GM18507 (cell line): ENCODE data around the gene LEKR1.

Source experiments
- DNase-seq: peaks from one replicate; pipeline ENCODE4 v3.0.0; 2011; ENCODE audit warnings: low read depth; ENCODE audit not compliant: insufficient read length; ENCODE audit errors: extremely low spot score
- FAIRE-seq: peaks from 2 replicates; lab custom pipeline; 2011; peaks lifted over from hg19 to GRCh38; lab: Jason Lieb, UNC

The LEKR1 gene

GRCh38 chr3:157087780-157088600 lies 261.8 kb downstream of the LEKR1 start:
- DNase-seq = no peak
- no peak for FAIRE-seq

GRCh38 chr3:157088601-157089454 lies 262.7 kb downstream of the LEKR1 start:
- peak; percentile 95 for FAIRE-seq
- peak; percentile 94 for DNase-seq

- no peak for DNase-seq
- FAIRE-seq = peak; percentile 80
Measured at GRCh38 chr3:157089455-157090221, 263.5 kb downstream of the LEKR1 start.

- no peak for DNase-seq
- no peak for FAIRE-seq
Measured at GRCh38 chr3:157091083-157091833, 265.1 kb downstream of the LEKR1 start.

GRCh38 chr3:157092230-157092629 lies 266.1 kb downstream of the LEKR1 start:
- DNase-seq = no peak
- no peak for FAIRE-seq

- FAIRE-seq = no peak
- no peak for DNase-seq
Measured at GRCh38 chr3:157093096-157093495, 266.9 kb downstream of the LEKR1 start.

GRCh38 chr3:157094301-157094700 lies 268.1 kb downstream of the LEKR1 start:
- DNase-seq (no peak), FAIRE-seq (no peak)

- no peak for FAIRE-seq
- DNase-seq = no peak
Measured at GRCh38 chr3:157094751-157095480, 268.8 kb downstream of the LEKR1 start.
